ENCODE results near the gene BABAM2. TPM values are rescaled to one million over a fixed set of nuclear protein-coding genes. Genes with fewer than 3 reads are reported as not detected.

The BABAM2 gene
- 46.3 to 56.2 TPM (median 48.2 TPM) in 5 replicates for total RNA-seq (2022; extraction: Qiagen RNA extraction; ENCODE audit: low read depth)

DNA sequence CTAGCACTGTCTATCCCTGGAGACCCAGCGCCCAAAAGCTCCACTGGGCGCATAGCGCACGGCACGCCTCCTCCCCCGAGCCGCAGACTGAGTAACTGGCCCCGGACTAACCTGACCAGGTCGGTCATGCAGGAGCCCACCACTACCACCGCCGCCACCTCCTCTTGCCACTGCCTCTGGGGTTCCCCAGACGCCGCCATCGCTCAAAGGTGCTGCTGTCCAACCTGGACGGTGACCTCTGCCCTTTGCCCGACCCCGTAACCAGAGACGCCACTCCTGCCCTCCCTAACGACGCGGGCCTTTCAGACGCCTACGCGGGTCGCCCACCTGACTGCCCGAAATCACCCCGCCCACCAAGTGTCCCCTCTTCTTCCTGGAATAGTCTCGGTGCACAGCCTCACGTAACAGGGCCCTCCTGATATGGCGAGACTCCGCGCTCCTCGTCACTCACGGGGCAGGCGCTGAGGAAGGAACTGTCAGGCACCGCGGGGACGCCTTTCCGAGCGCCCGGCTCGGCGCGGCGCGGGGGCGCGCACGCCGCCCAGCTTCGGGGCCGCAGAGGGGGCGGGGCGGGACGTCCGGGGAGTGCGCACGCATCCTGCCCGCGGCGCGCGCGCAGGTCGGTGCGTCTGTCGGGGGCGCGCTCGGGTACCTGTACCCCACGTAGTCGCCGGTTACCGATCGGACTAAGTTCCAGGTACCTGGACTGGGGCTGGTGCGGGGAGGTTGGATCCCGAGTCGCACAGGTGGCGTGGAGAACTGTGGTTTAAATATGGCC lies at the start of gene BABAM2, which contains the start of gene RBKS:
BABAM2 (plus strand) TSS at position 584 of the 778 bp plus-strand sequence. CDS start 3,828 bp downstream, outside the sequence.
RBKS (minus strand) TSS at position 242 of the 778 bp plus-strand sequence; CDS start at position 200, 42 bp downstream.

Other genes starting within 250 kb of the BABAM2 start
- gene SUPT7L, start 227.1 kb upstream of the BABAM2 start, total RNA-seq (2022; extraction: Qiagen RNA extraction; ENCODE audit: low read depth): 28.2 to 33.4 TPM (median 33.1 TPM) in 5 replicates
- gene SLC4A1AP, start 226.8 kb upstream of the BABAM2 start, total RNA-seq (2022; extraction: Qiagen RNA extraction; ENCODE audit: low read depth): 27.5 to 33.2 TPM (median 31.0 TPM) in 5 replicates
- 321 to 537 TPM (median 349 TPM) in 5 replicates for gene MRPL33, start 119.0 kb upstream of the BABAM2 start, total RNA-seq (2022; extraction: Qiagen RNA extraction; ENCODE audit: low read depth)
- 5.9 to 8.9 TPM (median 8.1 TPM) in 5 replicates for gene RBKS, start 342 bp upstream of the BABAM2 start, total RNA-seq (2022; extraction: Qiagen RNA extraction; ENCODE audit: low read depth)

Data from A549 treated with GW870086 at 1 μM for 4 hours (cell line).